Type B pancreatic cell (in vitro differentiated cells): ENCODE measurements around the gene STX1B. TPM values are rescaled to one million over a fixed set of nuclear protein-coding genes. Genes with fewer than 3 reads are reported as not detected.

ENCODE experiments used
- DNase-seq: peaks from one replicate; pipeline ENCODE4 v3.0.0; 2021; ENCODE audit warnings: mixed read lengths; ENCODE audit not compliant: unreplicated experiment; ENCODE audit errors: extremely low spot score
- H3K27ac Mint-ChIP-seq: 2 replicates; pipeline ENCODE4 v1.8.0; 2021; ENCODE audit warnings: mild to moderate bottlenecking, mixed read lengths
- H3K27me3 Mint-ChIP-seq: 2 replicates; pipeline ENCODE4 v1.8.0; 2021; ENCODE audit warnings: mixed read lengths
- H3K36me3 Mint-ChIP-seq: 2 replicates; pipeline ENCODE4 v1.8.0; 2021; ENCODE audit warnings: mixed read lengths
- H3K4me1 Mint-ChIP-seq: one replicate; pipeline ENCODE4 v1.8.0; 2021; ENCODE audit warnings: mixed read lengths; ENCODE audit not compliant: unreplicated experiment
- H3K4me3 Mint-ChIP-seq: 2 replicates; pipeline ENCODE4 v1.8.0; 2021; ENCODE audit warnings: mild to moderate bottlenecking, mixed read lengths
- H3K9me3 Mint-ChIP-seq: 2 replicates; pipeline ENCODE4 v1.8.0; 2021; ENCODE audit warnings: mixed read lengths
- total RNA-seq: library from RNA; stranded (reverse); gene quantifications from 2 replicates; pipeline ENCODE4 v1.2.1, GENCODE V29; 2021; ENCODE audit warnings: low replicate concordance
- TF ChIP-seq, protein P1 (sequence below): fragments of 200-600 bp; sonication (generic); conservative IDR thresholded peaks from 2 replicates; pipeline ENCODE4 v1.5.0; 2021; ENCODE audit warnings: antibody characterized with exemption, mild to moderate bottlenecking

The STX1B gene
- total RNA-seq, 1 donor from 2014 or later: 9.9 TPM

- DNase-seq: no peak
- Mint-ChIP-seq H3K27ac (no peak overlapping the region), H3K27me3 (no peaks in the 10 kb centered on the region), H3K9me3 (no peaks in the 10 kb centered on the region), H3K4me3 (no peak overlapping the region), H3K4me1 (no peaks in the 10 kb centered on the region), H3K36me3 (no peaks in the 10 kb centered on the region)
- TF ChIP-seq, protein P1, sequence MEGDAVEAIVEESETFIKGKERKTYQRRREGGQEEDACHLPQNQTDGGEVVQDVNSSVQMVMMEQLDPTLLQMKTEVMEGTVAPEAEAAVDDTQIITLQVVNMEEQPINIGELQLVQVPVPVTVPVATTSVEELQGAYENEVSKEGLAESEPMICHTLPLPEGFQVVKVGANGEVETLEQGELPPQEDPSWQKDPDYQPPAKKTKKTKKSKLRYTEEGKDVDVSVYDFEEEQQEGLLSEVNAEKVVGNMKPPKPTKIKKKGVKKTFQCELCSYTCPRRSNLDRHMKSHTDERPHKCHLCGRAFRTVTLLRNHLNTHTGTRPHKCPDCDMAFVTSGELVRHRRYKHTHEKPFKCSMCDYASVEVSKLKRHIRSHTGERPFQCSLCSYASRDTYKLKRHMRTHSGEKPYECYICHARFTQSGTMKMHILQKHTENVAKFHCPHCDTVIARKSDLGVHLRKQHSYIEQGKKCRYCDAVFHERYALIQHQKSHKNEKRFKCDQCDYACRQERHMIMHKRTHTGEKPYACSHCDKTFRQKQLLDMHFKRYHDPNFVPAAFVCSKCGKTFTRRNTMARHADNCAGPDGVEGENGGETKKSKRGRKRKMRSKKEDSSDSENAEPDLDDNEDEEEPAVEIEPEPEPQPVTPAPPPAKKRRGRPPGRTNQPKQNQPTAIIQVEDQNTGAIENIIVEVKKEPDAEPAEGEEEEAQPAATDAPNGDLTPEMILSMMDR: no peak
Measured at GRCh38 chr16:31043352-31043751, 32.9 kb upstream of the STX1B start.

GRCh38 chr16:31042866-31043265 is 32.4 kb upstream of the STX1B start:
- TF ChIP-seq, protein P1: no peak
- Mint-ChIP-seq H3K4me3 (no peak overlapping the region), H3K4me1 (no peaks in the 10 kb centered on the region), H3K9me3 (no peaks in the 10 kb centered on the region), H3K27ac (no peak overlapping the region), H3K36me3 (no peaks in the 10 kb centered on the region), H3K27me3 (no peaks in the 10 kb centered on the region)
- no peak for DNase-seq

DNA sequence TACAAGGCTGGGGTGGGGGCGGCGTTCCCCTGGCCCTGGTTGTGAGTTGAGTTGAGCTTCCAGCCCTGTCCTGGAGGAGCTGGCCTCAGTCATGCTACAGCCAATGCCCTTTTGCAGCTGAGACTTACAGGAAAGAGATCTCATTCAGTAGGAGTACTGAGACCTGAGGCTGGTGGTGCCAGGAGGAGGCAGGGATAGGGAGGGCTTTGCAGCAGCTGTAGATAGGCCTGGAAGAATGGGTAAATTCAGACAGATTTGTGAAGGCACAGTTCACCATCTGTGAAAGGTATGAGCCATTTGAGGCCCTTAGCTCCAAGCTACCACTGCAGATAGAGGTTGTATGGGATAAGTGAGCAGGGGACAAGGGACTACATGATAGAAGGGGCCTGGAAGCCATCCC is 28.6 kb upstream of the STX1B start:
- Mint-ChIP-seq H3K27me3 (no peaks in the 10 kb centered on the region), H3K4me3 (no peak overlapping the region), H3K9me3 (no peaks in the 10 kb centered on the region), H3K36me3 (no peaks in the 10 kb centered on the region), H3K4me1 (no peaks in the 10 kb centered on the region), H3K27ac (no peak overlapping the region)
- TF ChIP-seq, protein P1: no peak
- DNase-seq: no peak

GRCh38 chr16:31036691-31037090 is 26.3 kb upstream of the STX1B start:
- Mint-ChIP-seq H3K9me3 (no peaks in the 10 kb centered on the region), H3K36me3 (no peaks in the 10 kb centered on the region), H3K27ac (no peak overlapping the region), H3K4me3 (peak overlapping the region; percentile 57), H3K27me3 (no peaks in the 10 kb centered on the region), H3K4me1 (no peaks in the 10 kb centered on the region)
- DNase-seq: no peak
- TF ChIP-seq, protein P1: no peak

- no peaks in the 10 kb centered on the region for H3K27me3 Mint-ChIP-seq
- TF ChIP-seq, protein P1: no peak
- no peaks in the 10 kb centered on the region for H3K36me3 Mint-ChIP-seq
- peak overlapping the region; percentile 97 for H3K4me3 Mint-ChIP-seq
- peak overlapping the region; percentile 92 for H3K27ac Mint-ChIP-seq
- peak; percentile 83 for DNase-seq
- H3K4me1 Mint-ChIP-seq: no peaks in the 10 kb centered on the region
- no peaks in the 10 kb centered on the region for H3K9me3 Mint-ChIP-seq
Measured at GRCh38 chr16:31033709-31034492, 23.5 kb upstream of the STX1B start.
